NCI-H2196 treated with DMSO at 0.1 percent for 48 hours (cell line): ENCODE measurements around the gene CABP2.
A peak's percentile ranks its signal among the peaks of the same experiment; 100 is the strongest.

ENCODE experiments used
- DNase-seq: peaks from one replicate; lab custom pipeline; 2025; ENCODE audit not compliant: unreplicated experiment; lab: John Stamatoyannopoulos, UW

The CABP2 gene

DNA sequence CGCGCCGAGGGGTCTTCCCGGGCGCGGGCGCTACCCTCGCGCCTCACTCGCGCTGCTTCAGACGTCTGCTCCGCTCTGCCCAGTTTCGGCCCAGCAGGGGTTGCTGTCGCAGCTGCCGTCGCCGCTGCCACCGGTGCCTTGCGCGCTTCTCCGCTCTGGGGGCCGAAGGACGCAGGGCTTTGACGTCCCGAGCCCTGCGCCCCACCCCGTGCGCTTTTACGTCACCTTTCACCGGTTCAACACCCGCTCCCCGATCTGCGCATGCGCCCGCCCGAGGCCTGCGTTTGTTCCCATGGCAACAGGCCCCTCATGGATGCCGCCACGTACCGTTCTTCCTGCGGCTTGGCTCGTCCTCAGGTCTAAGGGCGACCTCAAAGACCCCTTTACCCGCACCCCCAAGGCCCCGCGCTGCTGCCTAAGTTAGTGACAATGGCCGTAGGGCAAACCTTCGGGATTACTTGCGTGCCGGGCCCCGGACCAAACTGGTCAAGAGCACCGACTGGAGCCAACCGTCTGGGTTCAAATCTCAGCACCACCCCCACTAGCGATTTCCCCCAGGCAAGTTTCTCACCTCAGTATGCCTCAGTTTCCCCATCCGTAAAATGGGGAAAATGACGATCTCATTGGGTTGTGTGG is 14.6 kb downstream of the CABP2 start:
- DNase-seq = peak; percentile 93

DNA sequence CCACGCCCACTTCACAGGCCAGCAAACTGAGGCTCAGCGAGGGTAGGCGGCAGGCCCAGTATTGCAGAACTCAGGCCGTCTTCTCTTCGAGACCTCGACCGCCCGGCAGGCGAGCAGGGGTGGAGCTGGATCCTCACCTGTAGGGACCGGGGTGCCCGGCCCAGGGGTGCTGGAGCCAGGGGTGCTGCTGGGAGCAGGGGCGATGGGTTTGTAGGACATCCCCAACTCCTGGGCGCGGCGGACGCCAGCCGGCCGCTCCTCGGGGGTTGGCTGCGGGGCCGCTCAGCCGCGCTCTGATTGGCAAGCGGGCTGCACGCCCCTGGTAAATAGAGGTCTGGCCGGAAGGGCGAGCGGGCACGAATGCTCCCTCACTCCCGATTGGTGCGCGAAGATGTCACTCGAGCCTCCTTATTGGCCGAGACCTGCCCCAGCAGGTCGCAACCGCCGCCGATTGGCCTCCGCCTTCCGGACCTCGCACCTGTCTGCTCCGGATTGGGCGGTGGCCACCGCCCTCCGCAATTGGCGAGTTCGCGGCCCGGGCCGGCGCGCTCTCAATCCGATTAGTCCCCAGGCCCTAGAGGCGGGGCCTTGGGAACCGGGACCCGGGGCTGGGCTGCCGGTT is 15.3 kb downstream of the CABP2 start, which contains the start of gene CDK2AP2:
Gene CDK2AP2, minus strand, starts transcription at position 299 of the 622 bp plus-strand sequence. Its CDS starts 80 bp downstream, at position 219.
- DNase-seq = peak; percentile 97

DNA sequence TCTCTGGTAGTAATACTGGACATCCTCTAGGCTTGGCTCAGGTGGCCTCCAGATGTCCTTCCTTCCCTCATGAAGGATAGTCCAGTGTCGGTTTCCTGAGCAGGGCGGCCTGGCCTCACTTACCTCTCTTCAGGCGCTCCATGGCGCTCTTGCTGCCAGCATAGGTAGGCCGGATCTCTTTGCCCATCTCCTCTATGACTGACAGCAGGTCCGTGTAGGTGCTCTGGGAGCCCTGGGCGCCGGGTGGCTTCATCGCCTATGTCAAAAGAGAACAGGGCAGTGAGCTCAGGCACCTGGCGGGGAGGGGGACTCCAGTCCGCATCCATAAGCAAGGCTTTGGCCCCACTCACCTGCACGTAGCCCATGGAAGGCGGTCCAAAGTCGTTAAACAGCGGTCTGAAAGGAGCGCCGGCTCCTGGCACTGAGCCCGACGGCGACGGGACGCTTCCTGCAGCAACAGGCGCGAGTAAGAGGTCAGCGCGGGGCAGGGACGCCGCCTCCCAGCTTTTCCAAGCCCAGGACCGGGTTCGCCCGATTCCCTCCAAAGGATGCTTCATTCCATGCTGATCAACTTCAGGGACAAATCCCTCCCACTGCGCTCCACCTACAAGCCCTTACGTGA is 15.9 kb downstream of the CABP2 start:
- DNase-seq = peak; percentile 7

DNA sequence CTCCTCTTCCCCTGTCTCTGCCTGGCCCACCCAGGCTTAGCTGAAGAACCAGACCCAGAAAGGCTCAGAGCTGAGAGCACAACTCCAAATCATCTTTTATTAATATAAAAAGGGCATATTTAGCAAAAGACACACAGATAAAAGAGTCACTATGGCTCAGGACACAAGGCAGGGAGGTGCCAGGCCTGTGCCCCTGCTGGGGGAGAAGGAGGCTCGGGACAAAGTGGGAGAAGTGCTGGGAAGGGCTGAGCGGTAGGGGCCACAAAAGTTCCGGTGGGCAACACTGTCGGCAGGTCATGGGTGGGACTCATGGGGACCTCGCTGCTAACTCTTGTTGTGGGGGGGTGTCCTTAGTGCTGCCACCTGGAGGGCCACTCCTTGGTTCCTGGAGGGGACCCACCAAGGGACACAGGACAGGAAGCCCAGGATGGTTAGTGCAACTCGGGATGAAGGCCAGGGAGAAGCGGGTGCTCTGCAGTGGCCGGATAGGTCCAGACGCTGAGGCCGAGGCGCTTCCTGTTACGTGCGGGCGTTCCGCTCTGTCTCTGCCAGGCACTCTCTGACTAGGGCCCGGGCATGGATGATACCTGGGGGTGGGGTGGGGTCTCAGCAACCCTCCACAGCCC is 16.7 kb downstream of the CABP2 start:
- no peak for DNase-seq

DNA sequence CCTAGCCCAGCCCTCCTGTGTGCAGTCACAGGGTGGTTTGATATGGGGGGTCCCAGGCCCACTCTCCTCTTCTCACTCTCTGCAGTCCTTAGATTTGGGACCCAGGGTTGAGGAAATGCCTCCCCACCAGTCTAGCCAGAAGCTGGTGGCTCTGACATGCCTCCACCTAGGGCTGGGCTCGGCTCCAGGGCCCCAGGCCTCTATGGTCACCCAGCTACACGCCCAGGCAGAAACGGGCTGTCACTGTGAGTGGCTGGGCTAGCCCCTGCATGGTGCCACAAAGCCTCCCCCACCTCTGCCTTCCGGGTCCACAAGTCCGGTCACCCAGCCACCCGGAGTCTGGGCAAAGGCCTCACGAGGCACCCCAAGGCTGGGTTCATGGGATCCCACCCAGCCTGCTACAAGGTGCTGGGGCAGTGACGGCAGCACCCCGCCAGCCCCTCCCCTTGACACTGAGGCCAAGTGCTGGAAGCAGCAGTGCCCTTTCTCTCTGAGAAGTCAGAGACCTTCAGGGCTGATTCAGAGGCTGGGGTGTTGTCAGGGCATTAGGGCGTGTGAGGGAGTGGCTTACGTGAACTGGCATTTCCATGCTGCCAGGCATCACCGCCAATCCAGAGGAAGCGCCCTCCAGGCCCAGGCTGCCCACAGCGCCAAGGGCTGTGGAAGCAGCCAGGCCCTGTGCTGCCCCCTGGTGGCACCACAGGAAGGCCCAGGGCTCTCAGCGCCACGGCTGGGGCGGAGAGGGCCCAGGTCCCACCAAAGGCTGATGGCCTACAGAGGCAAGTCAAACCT is 17.4 kb downstream of the CABP2 start:
- DNase-seq = peak; percentile 90

DNA sequence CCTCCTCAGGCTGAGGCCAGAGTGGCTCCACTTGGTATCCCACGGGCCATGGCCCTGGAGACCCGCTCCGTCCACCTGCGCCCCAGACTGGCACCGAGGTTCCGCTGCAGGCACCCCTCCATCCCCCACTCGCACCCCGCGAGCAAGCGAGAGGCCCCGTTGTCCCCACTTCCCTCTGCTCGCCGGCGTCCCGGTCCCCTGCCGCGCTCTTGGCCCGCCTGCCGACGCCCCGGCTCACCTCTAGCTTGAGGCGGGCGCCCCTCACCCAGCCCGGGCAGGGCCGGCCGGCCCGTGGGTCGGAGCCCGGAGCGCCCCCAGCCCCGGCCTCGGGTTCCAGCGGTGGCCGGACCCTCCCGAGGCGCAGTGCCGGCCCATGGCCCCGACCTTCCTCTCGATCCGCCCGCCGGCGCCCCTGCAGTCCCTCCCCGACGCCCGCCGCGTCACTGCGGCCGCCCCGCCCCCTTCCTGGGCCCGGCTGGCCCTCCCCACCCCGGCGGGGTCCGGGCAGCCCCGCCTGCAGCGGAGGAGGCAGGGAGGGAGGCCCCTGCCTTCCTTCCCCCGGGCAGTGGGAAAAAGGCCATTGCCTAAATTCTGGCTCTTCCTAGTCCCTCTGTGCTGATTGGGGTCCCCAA is 18.2 kb downstream of the CABP2 start, which contains the start of gene PITPNM1:
Gene PITPNM1, minus strand, starts transcription at position 414 of the 632 bp plus-strand sequence. CDS start 1,183 bp downstream, outside the sequence.
- DNase-seq = peak; percentile 22

DNA sequence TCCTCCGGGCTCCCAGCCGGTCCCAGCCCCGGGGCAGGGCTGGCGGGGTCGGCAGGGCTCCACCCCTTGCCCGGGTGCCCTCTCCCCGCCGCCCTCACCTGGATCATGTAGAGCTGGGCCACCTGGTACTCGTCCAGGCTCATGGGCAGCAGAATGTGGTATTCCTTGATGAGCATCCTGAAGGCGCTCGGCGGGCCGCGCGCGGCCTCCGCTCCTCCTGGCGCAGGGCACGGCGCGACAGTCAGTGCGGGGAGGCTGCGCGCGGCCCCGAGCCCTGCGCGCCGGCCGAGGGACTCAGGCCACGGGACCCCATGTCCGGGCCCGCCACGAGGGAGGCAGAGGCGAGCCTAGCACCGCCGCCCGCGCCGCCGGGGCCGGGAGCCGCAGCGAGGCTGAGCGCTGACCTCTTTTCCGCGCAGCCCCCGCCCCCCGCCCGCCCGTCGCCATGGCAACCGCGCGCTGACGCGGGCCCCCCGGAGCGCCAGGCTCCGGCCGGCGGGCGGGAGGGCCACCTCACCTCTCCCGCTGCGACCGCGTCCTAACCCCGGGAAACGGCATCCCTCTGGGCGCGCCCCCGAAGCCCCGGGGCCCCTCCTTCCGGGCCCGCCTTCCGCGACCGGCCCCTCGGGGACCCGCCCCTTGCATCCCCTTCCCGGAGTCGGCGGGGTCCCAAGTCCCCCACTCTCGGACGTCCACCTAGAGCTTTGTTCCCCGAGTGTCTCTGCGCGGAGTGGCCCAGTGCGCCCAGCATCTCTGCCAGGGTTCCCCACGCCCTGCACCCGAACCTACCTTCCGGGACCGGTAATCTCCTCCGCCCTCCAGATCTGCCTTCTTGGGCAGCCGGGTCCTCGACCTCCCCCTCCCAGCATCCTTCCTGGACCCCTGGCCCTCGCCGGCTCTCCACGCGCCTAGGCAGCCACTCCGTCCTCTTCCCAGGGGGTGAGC is 19.0 kb downstream of the CABP2 start:
- peak; percentile 10 for DNase-seq

GRCh38 chr11:67503119-67504004 is 19.9 kb downstream of the CABP2 start:
- no peak for DNase-seq

- no peak for DNase-seq
Measured at GRCh38 chr11:67502328-67502979, 20.8 kb downstream of the CABP2 start.

DNA sequence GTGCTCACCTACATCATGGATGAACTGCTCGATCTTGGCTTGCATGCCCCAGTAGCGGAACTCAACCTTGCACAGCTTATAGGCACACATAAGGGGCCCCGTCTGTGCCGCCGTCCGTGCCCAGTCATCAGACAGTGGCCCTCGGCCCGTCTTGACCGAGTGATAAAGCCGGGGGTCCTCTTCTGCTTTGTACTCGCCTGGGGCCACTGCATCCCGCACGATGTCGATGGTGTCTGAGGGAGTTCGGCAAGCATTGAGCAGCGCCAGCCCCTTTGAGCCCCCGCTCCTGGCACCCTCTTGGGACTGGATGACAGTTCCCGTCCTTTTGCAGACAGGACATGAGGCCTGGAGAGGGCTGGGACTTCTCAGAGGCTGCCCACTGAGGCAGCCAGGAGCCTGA is 21.4 kb downstream of the CABP2 start:
- DNase-seq = no peak

- DNase-seq = no peak
Measured at GRCh38 chr11:67500831-67501715, 22.2 kb downstream of the CABP2 start.

- no peak for DNase-seq
Measured at GRCh38 chr11:67500484-67500821, 22.8 kb downstream of the CABP2 start.

GRCh38 chr11:67499808-67500483 is 23.3 kb downstream of the CABP2 start:
- no peak for DNase-seq

DNA sequence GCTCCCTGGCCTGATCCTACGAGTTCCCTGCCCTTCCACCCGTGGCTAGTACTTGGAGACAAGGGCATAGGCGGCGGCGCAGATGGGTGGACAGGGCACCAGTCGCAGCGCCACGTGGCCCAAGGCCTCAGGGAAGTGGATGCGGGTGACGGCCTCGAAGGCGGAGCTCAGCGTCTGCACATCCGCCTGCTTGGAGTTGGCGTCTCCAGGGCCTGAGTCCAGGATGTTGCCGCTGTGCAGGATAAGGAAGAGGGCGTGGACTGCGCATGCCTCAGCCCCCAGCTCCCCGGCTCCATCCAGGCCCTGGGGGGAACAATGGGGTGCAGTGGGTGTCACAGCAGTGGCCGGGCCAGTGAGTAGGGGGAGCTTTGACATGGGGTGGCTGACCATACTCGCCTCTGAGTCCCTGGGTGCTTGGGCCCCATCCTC is 24.7 kb downstream of the CABP2 start:
- DNase-seq = no peak

GRCh38 chr11:67497656-67498291 is 25.5 kb downstream of the CABP2 start:
- DNase-seq = no peak

GRCh38 chr11:67496113-67496512 is 27.1 kb downstream of the CABP2 start:
- DNase-seq = no peak
